NT2/D1 (cell line): Measurements from ENCODE around the gene TRA2B.
"Not testable (repeated sequence)": the region's sequence is repeated elsewhere in the genome, so short reads cannot be mapped to it uniquely, and the experiment has no call there.

Experiments
- DNase-seq: peaks from one replicate; pipeline ENCODE4 v3.0.0-alpha.2; 2011; ENCODE audit warnings: low read depth, low spot score
- H3K27me3 ChIP-seq: 2 replicates; pipeline ENCODE4 v1.6.0; 2011; ENCODE audit warnings: mild to moderate bottlenecking; ENCODE audit not compliant: insufficient read length, insufficient read depth
- H3K36me3 ChIP-seq: 2 replicates; pipeline ENCODE4 v1.6.1; 2011; ENCODE audit warnings: mild to moderate bottlenecking, low read length, mixed read lengths; ENCODE audit not compliant: insufficient read depth, insufficient read length
- H3K4me1 ChIP-seq: 2 replicates; pipeline ENCODE4 v1.5.1; 2011; ENCODE audit not compliant: insufficient read depth, insufficient read length
- H3K4me3 ChIP-seq: 2 replicates; pipeline ENCODE4 v1.5.1; 2011; ENCODE audit warnings: low read depth; ENCODE audit not compliant: insufficient read length
- H3K9ac ChIP-seq: 2 replicates; pipeline ENCODE4 v1.6.0; 2011; ENCODE audit warnings: low read depth; ENCODE audit not compliant: insufficient read length
- H3K9me3 ChIP-seq: 2 replicates; pipeline ENCODE4 v1.5.1; 2011; ENCODE audit warnings: mild to moderate bottlenecking, low read length; ENCODE audit not compliant: insufficient read depth
- SUZ12 ChIP-seq: IDR thresholded peaks from 2 replicates; pipeline ENCODE4 v1.6.1; 2011; ENCODE audit not compliant: insufficient read length, insufficient read depth; ENCODE audit errors: extremely low read depth
- YY1 ChIP-seq: IDR thresholded peaks from 2 replicates; pipeline ENCODE4 v1.6.1; 2011; ENCODE audit not compliant: insufficient read length, insufficient read depth
- ZNF274 ChIP-seq: IDR thresholded peaks from 2 replicates; pipeline ENCODE4 v1.6.1; 2011; ENCODE audit warnings: mild to moderate bottlenecking, low read depth, low read length

Gene TRA2B

DNA sequence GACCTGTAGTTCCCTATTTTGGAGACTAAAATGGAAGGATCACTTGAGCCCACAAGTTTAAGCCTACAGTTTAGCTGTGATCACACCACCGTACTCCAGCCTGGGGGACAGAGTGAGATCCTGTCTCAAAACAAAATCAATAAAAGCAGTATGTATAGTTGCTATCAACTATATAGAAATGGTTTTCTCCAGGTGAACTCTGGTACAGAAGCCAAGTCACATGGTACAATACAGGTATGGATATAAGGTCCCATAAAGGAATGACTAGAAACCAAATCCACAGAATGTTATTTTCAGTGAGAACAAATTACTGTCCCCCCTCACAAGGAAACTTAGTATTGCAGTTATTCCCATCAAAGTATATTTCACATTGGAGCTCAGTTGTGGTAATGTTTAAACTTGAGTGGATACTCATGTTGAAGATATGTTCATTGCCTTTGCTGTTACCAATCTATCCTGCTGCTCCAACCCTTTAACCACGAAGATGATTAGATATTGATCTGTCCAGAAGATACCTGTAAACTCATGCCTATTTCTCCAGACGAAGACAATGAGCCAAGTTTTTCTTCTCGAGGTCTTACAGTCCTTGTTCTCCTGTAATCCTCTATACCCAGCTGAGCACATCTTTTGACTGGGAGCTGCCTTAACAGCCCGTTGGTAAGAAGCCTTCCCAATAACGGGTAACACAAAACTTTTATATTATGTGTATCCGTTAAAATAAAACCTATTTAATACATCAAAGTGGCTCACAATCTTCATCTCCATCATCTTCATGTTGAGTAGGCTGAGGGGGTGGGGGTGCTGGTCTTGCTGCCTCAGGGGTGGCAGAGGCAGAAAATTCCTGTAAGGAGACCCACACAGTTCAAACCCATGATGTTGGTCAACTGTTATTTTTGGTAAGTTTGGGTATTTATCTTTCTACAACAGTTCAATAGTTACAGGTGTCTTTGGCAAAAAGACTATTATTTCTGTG, 24.6 kb downstream of the TRA2B start:
- H3K36me3 ChIP-seq, result peaks cover 46% of the 10 kb centered on the region
- DNase-seq, result no peak
- no peak for TF ChIP-seq YY1
- no peak for TF ChIP-seq SUZ12
- no peak for TF ChIP-seq ZNF274

DNA sequence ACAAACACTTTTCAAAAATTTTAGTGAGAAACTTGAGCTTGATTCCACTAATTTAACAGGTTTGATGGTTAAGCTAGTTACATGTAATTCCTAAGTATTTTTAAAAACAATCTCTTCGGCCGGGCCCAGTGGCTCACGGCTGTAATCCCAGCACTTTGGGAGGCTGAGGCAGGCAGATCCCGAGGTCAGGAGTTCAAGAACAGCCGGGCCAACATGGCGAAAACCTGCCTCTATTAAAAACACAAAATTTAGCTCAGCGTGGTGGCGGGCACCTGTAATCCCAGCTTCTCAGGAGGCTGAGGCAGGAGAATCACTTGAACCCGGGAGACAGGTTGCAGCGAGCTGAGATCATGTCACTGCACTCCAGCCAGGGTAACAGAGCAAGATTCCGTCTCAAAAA, 25.3 kb downstream of the TRA2B start:
- Histone ChIP-seq H3K4me3 (no peak overlapping the region), H3K9me3 (no peaks in the 10 kb centered on the region), H3K9ac (no peak overlapping the region), H3K36me3 (peaks cover 39% of the 10 kb centered on the region), H3K4me1 (no peaks in the 10 kb centered on the region), H3K27me3 (no peaks in the 10 kb centered on the region)
- DNase-seq, result no peak
- no peak for TF ChIP-seq SUZ12
- TF ChIP-seq YY1, result no peak
- no peak for TF ChIP-seq ZNF274

More for the DNA sequence above, 24.6 kb downstream of the TRA2B start:
- Histone ChIP-seq H3K9me3 (no peaks in the 10 kb centered on the region), H3K27me3 (no peaks in the 10 kb centered on the region), H3K9ac (no peak overlapping the region), H3K4me3 (no peak overlapping the region), H3K4me1 (no peaks in the 10 kb centered on the region)

DNA sequence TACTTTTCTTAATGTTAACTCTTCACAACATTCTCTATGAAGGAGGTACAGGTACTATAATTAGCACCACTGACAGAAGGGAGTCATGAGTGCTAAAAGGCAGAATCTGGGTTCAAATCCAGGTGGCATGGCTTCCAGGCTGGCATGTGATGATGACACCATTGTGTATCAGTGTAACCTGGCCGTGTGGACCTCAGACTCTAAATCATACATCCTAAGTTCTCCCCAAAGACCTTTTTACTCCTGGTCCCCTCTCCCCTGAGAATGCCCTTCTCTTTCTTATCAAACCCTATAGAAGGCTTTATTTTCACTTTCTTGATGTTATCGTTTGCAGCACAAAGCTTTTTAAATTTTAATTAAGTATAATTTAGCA, 26.8 kb downstream of the TRA2B start:
- DNase-seq, H3K4me1 ChIP-seq, H3K27me3 ChIP-seq, H3K9ac ChIP-seq, H3K4me3 ChIP-seq, H3K9me3 ChIP-seq: not testable (repeated sequence)
- H3K36me3 ChIP-seq, result peaks cover 25% of the 10 kb centered on the region

DNA sequence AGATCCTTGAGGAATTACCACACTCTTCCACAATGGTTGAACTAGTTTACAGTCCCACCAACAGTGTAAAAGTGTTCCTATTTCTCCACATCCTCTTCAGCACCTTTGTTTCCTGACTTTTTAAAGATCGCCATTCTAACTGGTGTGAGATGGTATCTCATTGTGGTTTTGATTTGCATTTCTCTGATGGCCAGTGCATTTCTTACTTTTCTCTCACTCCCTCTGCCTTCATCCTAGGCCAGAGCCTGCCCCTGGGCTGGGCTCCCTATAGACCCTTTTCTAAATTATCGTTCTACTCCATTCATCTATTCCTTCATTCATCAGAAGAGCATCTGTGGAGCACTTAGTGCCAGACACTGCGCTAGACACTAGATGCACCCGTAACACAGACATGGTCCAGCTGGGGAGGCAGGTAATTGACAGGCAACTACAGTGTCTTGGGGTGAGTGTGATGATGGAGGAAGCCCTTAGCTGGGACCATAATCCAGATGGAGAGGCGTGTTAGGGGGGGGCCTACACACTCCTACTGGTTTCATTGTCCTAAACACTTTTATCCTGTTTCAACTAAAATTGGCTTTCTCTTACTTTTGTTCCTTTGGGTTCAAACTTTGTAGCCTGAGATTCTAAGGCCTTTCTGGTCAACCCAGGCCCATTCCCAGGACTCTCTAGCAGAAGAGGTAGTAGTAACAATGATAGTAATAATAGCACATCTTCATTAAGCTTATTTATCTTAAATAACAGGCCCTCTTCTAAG, 27.3 kb downstream of the TRA2B start:
- not testable (repeated sequence) for H3K27me3 ChIP-seq, H3K4me1 ChIP-seq, DNase-seq, H3K9me3 ChIP-seq, H3K4me3 ChIP-seq, H3K9ac ChIP-seq
- peaks cover 20% of the 10 kb centered on the region for H3K36me3 ChIP-seq

DNA sequence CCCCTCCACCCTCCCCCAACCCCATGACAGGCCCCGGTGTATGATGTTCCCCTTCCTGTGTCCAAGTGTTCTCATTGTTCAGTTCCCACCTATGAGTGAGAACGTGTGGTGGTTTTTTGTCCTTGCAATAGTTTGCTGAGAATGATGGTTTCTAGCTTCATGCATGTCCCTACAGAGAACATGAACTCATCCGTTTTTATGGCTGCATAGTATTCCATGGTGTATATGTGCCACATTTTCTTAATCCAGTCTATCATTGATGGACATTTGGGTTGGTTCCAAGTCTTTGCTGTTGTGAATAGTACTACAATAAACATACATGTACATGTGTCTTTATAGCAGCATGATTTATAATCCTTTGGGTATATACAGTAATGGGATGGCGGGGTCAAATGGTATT, 27.9 kb downstream of the TRA2B start:
- not testable (repeated sequence) for H3K4me1 ChIP-seq, H3K4me3 ChIP-seq, H3K27me3 ChIP-seq, H3K9ac ChIP-seq, DNase-seq, H3K9me3 ChIP-seq
- peaks cover 15% of the 10 kb centered on the region for H3K36me3 ChIP-seq

DNA sequence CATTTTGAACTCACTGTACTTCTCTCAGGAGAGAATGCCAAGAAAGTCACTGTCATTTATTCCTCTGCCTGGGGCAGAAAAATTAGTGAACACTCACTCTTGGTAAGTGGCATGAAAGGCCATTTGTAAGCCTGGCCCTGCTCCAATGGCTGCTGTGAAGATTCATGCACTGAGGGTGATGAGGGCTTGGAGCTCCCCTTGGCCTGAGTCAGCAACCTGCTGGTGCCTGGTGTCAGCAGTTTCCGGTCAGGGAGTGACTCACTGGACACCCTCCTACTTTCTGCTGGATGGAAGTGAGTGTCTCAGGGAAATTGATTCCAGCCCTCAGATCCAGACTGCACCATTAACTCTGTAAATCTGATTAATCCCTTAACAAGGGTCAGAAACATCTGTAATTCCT, 37.6 kb downstream of the TRA2B start:
- Histone ChIP-seq H3K9ac (no peak overlapping the region), H3K4me1 (no peaks in the 10 kb centered on the region), H3K4me3 (no peak overlapping the region), H3K9me3 (no peaks in the 10 kb centered on the region), H3K27me3 (no peaks in the 10 kb centered on the region), H3K36me3 (no peaks in the 10 kb centered on the region)
- no peak for TF ChIP-seq SUZ12
- TF ChIP-seq YY1, result no peak
- no peak for TF ChIP-seq ZNF274
- no peak for DNase-seq

DNA sequence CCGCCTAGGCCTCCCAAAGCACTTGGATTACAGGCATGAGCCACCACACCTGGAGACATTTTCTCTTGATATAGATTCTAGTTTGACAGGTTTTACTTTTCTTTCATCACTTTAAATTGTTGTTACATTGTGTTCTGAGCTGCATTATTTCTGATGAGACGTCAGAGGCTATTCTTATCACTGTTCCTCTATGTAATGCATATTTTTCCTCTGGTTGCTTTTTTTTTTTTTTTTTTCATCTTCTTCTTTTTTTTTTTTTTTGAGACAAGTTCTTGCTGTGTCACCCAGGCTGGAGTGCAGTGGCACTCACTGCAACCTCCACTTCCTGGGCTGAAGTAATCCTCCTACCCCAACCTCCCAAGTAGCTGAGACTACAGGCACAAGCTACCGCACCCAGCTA, 41.2 kb downstream of the TRA2B start:
- no peak overlapping the region for H3K4me3 ChIP-seq
- no peak for TF ChIP-seq ZNF274
- no peak for TF ChIP-seq YY1
- TF ChIP-seq SUZ12, result no peak
- H3K9ac ChIP-seq, result no peak overlapping the region
- DNase-seq, result no peak
- no peaks in the 10 kb centered on the region for H3K4me1 ChIP-seq
- H3K27me3 ChIP-seq, result no peaks in the 10 kb centered on the region
- H3K36me3 ChIP-seq, result no peaks in the 10 kb centered on the region
- no peaks in the 10 kb centered on the region for H3K9me3 ChIP-seq

DNA sequence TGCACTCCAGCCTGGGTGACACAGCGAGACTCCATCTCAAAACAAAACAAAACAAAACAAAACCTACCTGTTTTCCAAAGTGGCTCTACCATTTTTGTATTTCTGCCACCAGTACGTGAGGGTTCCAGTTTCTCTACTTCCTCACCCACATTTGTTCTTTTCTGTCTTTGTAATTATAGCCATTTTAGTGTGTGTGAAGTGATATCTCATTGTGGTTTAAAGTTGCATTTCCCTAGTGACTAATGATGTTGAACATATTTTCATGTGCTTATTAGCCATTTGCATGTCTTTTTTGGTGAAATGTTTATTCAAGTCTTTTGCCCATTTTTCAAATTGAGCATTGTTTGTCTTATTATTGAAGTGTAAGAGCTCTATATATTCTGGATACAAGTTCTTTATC, 50.7 kb downstream of the TRA2B start:
- TF ChIP-seq ZNF274 (no peak), SUZ12 (no peak), YY1 (no peak)
- no peak overlapping the region for H3K9ac ChIP-seq
- no peak for DNase-seq
- H3K9me3 ChIP-seq, result no peaks in the 10 kb centered on the region
- no peaks in the 10 kb centered on the region for H3K4me1 ChIP-seq
- H3K4me3 ChIP-seq, result no peak overlapping the region
- no peaks in the 10 kb centered on the region for H3K36me3 ChIP-seq
- no peaks in the 10 kb centered on the region for H3K27me3 ChIP-seq
